HCT116 (cell line): ENCODE data around the gene ADGRL3. TPM values are rescaled to one million over a fixed set of nuclear protein-coding genes. Genes with fewer than 3 reads are reported as not detected.

Experiments used
- ATAC-seq: fragments of 200-7000 bp; cut with Tn5 transposase; 2 replicates; pipeline ENCODE4 v1.9.1; 2020; ENCODE audit warnings: mild to moderate bottlenecking, moderate library complexity
- BruUV-seq: library from RNA; stranded (reverse); fragments of 400-500 nt; replicated peaks from 2 replicates; lab custom pipeline; 2021; lab: Mats Ljungman, UMichigan
- CTCF ChIA-PET: fragments of 300-600 bp; sonication (Branson Sonifier 250); formaldehyde crosslinking; loops from one replicate; lab custom pipeline; 2021; ENCODE audit warnings: antibody characterized with exemption; lab: Charles Lee
- POLR2A ChIA-PET: fragments of 300-600, 350-600 bp; sonication (Branson Sonifier 250); formaldehyde crosslinking; loops from one replicate; lab custom pipeline; 2021; ENCODE audit warnings: antibody characterized with exemption; lab: Charles Lee
- RAD21 ChIA-PET, 2 experiments: fragments of 300-600 bp; sonication (Branson Sonifier 250); formaldehyde crosslinking; loops; one replicate each; lab custom pipeline; 2023; ENCODE audit warnings: low total read pairs in 2 of 2; ENCODE audit not compliant: uncharacterized antibody in 2 of 2, unreplicated experiment in 2 of 2, low non-redundant PET in 1 of 2; lab: Charles Lee
- DNase-seq: peaks from one replicate; pipeline ENCODE4 v3.0.0-alpha.2; 2010; ENCODE audit warnings: low read depth, low spot score
- H2AFZ ChIP-seq: fragments of 200-600 bp; shearing (Covaris generic), sonication (generic); 2 replicates; pipeline ENCODE4 v1.6.1; 2017; ENCODE audit warnings: low read depth, mixed run types, mixed read lengths, antibody characterized with exemption, low read length; ENCODE audit not compliant: poor library complexity, severe bottlenecking
- H3K27ac ChIP-seq: 2 replicates; pipeline ENCODE4 v1.5.1; 2012; ENCODE audit warnings: low read depth, low read length
- H3K27me3 ChIP-seq: fragments of 200-600 bp; sonication (generic); 2 replicates; pipeline ENCODE4 v1.6.1; 2016; ENCODE audit warnings: mixed run types, low read length, mixed read lengths; ENCODE audit not compliant: insufficient read depth
- H3K36me3 ChIP-seq, 2 experiments: fragments of 200-500 bp in 1 of 2; fragments of 200-600 bp in 1 of 2; sonication (Bioruptor generic) in 1 of 2; sonication (generic) in 1 of 2; 2 replicates each; pipeline versions ENCODE4 v1.5.1 to v1.6.1; 2014 to 2016; ENCODE audit warnings: low read length in 2 of 2, inconsistent platforms in 1 of 2, mixed read lengths in 1 of 2, mixed run types in 1 of 2; ENCODE audit not compliant: insufficient read depth in 2 of 2, control insufficient read depth in 1 of 2
- H3K4me1 ChIP-seq, 2 experiments: fragments of 200-600 bp in 1 of 2; sonication (generic) in 1 of 2; 2 replicates each; pipeline versions ENCODE4 v1.5.1 to v1.6.1; 2012 to 2017; ENCODE audit warnings: low read length in 2 of 2, inconsistent platforms in 1 of 2, mild to moderate bottlenecking in 1 of 2, mixed read lengths in 1 of 2, mixed run types in 1 of 2, moderate library complexity in 1 of 2; ENCODE audit not compliant: insufficient read depth in 2 of 2, control insufficient read depth in 1 of 2
- H3K4me2 ChIP-seq: fragments of 200-600 bp; sonication (generic); 2 replicates; pipeline ENCODE4 v1.6.1; 2017; ENCODE audit warnings: mixed run types, low read length, mixed read lengths
- H3K4me3 ChIP-seq, 2 experiments: fragments of 200-600 bp in 1 of 2; sonication (generic) in 1 of 2; replicated peaks in 1 of 2; 2 replicates each; pipeline ENCODE4 v1.5.1; 2011 to 2016; ENCODE audit warnings: low read length in 2 of 2, control low read depth in 1 of 2, low read depth in 1 of 2, mild to moderate bottlenecking in 1 of 2, mixed read lengths in 1 of 2, mixed run types in 1 of 2
- H3K79me2 ChIP-seq: fragments of 200-600 bp; sonication (generic); 2 replicates; pipeline ENCODE4 v1.6.1; 2017; ENCODE audit warnings: mild to moderate bottlenecking, mixed run types, low read length, moderate library complexity, mixed read lengths; ENCODE audit not compliant: insufficient read depth
- H3K9ac ChIP-seq: fragments of 200-600 bp; sonication (generic); 2 replicates; pipeline ENCODE4 v1.6.1; 2016; ENCODE audit warnings: low read length, mixed read lengths
- H3K9me2 ChIP-seq: fragments of 200-600 bp; sonication (generic), shearing (Covaris generic); 2 replicates; pipeline ENCODE4 v1.6.1; 2017; ENCODE audit warnings: mixed run types, mild to moderate bottlenecking, moderate library complexity; ENCODE audit not compliant: insufficient read depth
- H3K9me3 ChIP-seq, 2 experiments: fragments of 200-500 bp in 1 of 2; fragments of 200-600 bp in 1 of 2; sonication (Bioruptor generic) in 1 of 2; sonication (generic) in 1 of 2; 2 replicates each; pipeline ENCODE4 v1.6.1; 2014 to 2017; ENCODE audit warnings: low read length in 2 of 2, mixed read lengths in 2 of 2, inconsistent platforms in 1 of 2, low read depth in 1 of 2, mild to moderate bottlenecking in 1 of 2, mixed run types in 1 of 2, moderate library complexity in 1 of 2; ENCODE audit not compliant: control insufficient read depth in 1 of 2, insufficient read depth in 1 of 2
- H4K20me1 ChIP-seq: fragments of 200-600 bp; sonication (generic), shearing (Covaris generic); 2 replicates; pipeline ENCODE4 v1.6.1; 2017; ENCODE audit warnings: mixed run types, mild to moderate bottlenecking, moderate library complexity; ENCODE audit not compliant: insufficient read depth
- EZH2 ChIP-seq: fragments of 200-600 bp; sonication (generic); IDR thresholded peaks from 2 replicates; pipeline ENCODE4 v1.6.1; 2017; ENCODE audit warnings: antibody characterized with exemption, mixed run types
- JUND ChIP-seq: IDR thresholded peaks from 2 replicates; pipeline ENCODE4 v1.6.1; 2012
- RAD21 ChIP-seq: IDR thresholded peaks from 2 replicates; pipeline ENCODE4 v1.6.1; 2012; ENCODE audit warnings: low read depth, mild to moderate bottlenecking
- TCF7L2 ChIP-seq: IDR thresholded peaks from 2 replicates; pipeline ENCODE4 v1.7.0; 2011; ENCODE audit warnings: borderline replicate concordance, inconsistent platforms; ENCODE audit not compliant: insufficient read depth, insufficient read length; ENCODE audit errors: extremely low read depth
- intact Hi-C: fragments of 100-400 bp; cut with micrococcal nuclease; formaldehyde crosslinking; loops from 2 replicates; pipeline ENCODE4 v1.10.0; 2022
- total RNA-seq: library from RNA; stranded (reverse); gene quantifications from one replicate; pipeline ENCODE4 v1.2.1, GENCODE V29; 2021; ENCODE audit not compliant: unreplicated experiment
- TF ChIP-seq, protein P1 (sequence below): IDR thresholded peaks from 2 replicates; pipeline ENCODE4 v1.6.1; 2012; ENCODE audit warnings: low read depth
- TF ChIP-seq, protein P2 (sequence below): IDR thresholded peaks from 2 replicates; pipeline ENCODE4 v1.6.1; 2012

Gene ADGRL3
- total RNA-seq, 1 experiment from 2014 or later, result not detected

DNA sequence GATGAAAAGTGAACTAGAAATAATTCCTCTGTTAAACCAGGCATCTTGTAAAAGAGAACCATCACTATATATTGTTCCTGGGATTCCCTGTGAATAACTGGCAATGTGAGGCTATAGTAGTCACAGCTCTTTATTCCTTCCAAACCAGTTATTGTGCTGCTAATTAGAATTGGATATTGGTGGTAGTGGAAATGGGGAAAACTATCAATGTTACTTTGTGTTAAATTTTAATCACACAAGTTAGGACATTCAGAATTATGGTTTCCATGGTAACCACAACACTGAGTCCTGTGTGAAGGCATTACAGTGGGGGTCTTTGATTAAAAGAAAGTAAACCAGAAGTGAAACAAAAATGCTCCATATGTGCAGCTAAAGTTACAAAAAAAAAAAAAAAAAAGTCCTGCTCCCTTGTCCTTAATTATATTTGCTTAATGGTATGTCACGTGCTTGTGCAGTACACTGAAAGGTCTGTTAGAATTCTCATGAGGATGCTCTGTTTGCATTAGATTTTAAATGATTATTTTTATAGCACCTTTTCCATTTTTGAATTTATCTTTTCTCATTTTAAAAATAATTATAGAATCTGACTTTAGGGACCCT lies 200.4 kb downstream of the ADGRL3 start:
- Histone ChIP-seq H3K4me1 (no peaks in the 10 kb centered on the region), H3K27ac (no peak overlapping the region), H3K4me2 (no peak overlapping the region), H3K79me2 (no peaks in the 10 kb centered on the region), H4K20me1 (no peaks in the 10 kb centered on the region), H3K9me2 (no peaks in the 10 kb centered on the region), H3K27me3 (no peaks in the 10 kb centered on the region), H3K4me3 (no peak overlapping the region), H2AFZ (no peak overlapping the region), H3K36me3 (no peaks in the 10 kb centered on the region), H3K9me3 (peaks cover 9 to 23% of the 10 kb centered on the region in 2 experiments; a peak in 3 of 4 replicates), H3K9ac (no peak overlapping the region)
- RAD21 ChIA-PET, result no interaction called here
- ATAC-seq, result no peak
- TF ChIP-seq, protein P1, sequence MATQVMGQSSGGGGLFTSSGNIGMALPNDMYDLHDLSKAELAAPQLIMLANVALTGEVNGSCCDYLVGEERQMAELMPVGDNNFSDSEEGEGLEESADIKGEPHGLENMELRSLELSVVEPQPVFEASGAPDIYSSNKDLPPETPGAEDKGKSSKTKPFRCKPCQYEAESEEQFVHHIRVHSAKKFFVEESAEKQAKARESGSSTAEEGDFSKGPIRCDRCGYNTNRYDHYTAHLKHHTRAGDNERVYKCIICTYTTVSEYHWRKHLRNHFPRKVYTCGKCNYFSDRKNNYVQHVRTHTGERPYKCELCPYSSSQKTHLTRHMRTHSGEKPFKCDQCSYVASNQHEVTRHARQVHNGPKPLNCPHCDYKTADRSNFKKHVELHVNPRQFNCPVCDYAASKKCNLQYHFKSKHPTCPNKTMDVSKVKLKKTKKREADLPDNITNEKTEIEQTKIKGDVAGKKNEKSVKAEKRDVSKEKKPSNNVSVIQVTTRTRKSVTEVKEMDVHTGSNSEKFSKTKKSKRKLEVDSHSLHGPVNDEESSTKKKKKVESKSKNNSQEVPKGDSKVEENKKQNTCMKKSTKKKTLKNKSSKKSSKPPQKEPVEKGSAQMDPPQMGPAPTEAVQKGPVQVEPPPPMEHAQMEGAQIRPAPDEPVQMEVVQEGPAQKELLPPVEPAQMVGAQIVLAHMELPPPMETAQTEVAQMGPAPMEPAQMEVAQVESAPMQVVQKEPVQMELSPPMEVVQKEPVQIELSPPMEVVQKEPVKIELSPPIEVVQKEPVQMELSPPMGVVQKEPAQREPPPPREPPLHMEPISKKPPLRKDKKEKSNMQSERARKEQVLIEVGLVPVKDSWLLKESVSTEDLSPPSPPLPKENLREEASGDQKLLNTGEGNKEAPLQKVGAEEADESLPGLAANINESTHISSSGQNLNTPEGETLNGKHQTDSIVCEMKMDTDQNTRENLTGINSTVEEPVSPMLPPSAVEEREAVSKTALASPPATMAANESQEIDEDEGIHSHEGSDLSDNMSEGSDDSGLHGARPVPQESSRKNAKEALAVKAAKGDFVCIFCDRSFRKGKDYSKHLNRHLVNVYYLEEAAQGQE, result no peak
- TF ChIP-seq RAD21 (no peak), TCF7L2 (no peak), EZH2 (no peak), JUND (no peak)
- TF ChIP-seq, protein P2, sequence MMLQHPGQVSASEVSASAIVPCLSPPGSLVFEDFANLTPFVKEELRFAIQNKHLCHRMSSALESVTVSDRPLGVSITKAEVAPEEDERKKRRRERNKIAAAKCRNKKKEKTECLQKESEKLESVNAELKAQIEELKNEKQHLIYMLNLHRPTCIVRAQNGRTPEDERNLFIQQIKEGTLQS, result no peak
- POLR2A ChIA-PET, result no interaction called here
- DNase-seq, result no peak
- CTCF ChIA-PET, result no interaction called here
- BruUV-seq, result no TSS peak
- intact Hi-C loops, result no loop called here
